ENCODE measurements around the gene ZBTB20.

ZBTB20 gene

DNA sequence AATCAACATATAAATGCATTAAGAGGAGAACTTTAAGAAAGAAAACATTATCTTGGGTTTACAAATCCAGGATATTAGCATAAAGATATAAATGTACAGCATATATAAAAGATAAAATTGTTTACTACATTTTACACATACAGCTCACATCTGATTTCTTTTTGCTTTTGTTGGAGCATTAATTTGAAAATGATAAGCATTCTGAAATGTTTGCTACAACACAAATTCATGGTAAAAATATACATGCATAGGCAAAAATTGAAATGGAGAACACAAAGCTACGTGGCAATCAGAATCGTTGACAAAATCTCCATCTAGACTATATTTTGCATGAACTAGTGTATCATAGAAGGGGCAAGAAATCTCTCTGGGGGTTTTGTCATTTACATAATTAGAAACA, 694.2 kb downstream of the ZBTB20 start:
- no peak for DNase-seq

DNA sequence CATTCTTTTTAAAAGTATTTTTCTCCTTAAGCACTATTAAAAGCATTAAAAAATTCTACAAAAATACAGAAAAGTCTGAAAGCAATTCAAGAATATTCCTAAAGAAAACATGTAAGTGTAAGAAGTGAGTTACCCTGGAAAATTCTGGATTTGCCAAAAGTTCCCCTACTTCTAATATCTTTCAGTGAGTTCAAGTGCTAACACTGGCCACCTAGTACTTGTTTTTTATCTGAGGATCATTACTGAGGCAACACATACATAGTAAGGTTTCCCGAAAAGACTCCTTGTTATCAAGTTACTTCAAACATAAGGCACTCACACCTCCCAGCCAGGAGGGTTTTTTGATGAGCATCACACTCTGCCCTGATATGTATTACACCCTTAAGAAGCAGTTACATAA, 694.8 kb downstream of the ZBTB20 start:
- no peak for DNase-seq

DNA sequence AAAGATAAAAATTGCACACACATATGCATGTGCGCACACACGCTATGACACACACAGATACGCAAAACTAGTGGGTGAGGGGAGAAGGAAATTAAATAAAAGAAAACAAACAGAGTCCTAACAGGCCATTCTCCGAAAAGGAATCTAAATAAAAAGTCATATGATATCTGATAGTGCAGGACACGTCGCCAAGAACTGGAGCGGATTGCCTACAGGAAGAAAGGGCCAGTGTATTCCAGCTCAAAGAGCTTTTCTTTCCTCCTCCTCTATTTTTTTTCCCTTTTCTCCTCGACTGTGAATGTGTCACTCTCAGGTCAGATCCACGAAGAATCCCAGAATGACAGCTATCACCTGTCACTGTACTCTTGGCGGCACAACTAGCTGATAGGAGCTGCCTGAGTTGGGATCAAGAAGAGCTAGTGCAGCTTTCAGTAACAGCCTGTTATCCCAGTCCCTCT, 695.5 kb downstream of the ZBTB20 start:
- no peak for DNase-seq

DNA sequence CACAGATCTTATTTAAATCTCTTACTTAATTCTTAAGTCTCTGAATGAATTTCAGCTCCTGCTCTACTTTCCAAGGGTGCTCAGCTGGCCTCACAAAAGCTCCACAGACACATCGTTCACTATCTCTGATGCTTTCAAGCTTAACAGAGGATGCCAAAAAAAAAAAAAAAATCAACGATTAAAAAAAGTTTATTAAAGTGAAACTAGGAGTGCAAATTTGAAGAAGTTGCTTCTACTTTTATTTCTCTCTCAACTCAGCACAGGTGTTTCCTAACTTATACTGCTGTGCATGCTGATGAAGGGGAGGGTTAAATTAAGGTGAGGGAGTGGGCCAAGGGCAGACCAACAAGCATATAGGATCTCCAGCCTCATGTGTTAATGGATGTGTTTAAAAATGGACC, 696.0 kb downstream of the ZBTB20 start:
- DNase-seq, result no peak

DNA sequence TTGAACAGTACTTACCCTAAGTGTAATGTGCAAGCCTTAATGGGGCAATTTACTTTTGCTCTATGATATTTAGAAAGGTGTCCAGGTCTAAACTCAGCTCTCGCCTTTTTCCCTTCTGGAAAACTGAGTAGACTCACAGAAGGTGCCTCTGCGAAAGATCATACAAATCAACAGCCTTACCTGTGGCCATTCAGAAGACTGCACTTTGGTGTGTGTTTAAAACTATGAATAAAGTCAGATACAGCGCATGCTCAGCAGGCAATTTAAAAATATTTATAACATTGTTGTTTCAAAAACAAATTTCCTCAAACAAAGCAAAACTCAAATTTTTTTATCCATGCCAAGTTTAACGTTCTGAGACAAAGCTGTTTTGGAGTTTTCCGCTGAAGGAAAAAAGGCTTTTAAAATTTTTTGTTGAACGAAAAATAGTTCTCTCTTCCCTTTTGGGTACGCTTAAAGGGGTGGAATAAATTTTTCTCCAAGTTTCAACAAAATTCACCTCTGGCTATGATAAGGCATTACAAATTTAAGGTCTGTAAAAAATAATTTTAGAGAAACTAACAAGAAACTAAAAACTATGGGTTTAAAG, 697.0 kb downstream of the ZBTB20 start:
- no peak for DNase-seq

DNA sequence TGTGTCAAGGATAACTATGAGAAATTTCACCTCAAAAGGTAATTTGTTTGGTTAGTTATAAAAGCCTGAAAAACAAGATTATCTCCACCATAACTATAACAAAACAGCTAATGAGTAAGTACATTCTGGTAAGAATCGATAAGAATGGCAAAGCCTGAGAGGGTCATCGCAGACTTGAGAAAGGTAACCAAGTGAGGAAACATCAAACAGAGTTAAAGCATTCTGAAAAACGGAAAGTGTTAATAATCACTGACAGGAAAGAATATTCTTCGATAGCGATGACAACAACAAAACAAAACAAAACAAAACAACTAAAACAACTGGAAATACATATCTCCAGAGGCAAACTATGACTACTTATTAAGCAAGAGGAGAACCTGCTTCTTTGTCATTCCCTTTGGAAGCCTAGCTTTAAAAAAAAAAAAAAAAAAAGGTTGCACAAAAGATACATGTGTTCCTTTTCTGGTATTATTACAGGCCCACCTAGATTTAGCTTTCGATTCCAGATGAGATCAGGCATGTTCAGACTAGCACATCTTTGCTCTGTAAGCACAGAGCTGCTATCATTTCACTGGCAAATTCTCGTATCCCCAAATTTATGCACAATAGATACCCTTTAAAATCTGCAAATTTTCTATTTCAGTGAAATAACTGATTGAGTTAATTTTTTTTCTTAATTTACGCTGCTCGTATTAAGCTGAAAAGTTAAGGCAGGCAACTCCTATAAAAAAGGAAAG, 697.6 kb downstream of the ZBTB20 start:
- DNase-seq, result no peak

DNA sequence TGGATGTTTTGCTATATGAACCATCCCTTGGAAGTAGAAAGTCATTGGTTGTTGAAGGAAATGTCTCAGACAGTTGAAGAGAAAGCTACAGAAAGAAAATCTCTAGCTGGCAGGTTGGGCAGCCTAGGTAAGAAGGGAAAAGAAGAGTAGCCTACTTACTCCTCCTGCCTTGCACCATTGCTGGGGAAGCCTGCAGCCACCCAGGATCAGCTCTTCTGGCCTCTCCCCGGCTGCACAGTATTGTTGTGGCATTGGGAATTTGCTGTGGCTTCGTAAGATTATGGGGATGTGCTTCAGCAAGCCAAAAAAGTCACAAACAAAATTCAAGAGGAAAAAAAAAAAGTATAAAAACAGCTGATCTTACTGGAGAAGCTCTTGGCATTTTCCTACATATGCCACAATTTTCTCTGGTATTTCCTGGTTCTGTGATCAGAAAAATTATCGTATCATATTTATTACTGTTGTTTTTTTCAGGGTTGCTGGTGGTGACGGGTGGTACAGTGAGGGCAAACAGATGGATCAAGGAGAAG, 699.1 kb downstream of the ZBTB20 start:
- no peak for DNase-seq

DNA sequence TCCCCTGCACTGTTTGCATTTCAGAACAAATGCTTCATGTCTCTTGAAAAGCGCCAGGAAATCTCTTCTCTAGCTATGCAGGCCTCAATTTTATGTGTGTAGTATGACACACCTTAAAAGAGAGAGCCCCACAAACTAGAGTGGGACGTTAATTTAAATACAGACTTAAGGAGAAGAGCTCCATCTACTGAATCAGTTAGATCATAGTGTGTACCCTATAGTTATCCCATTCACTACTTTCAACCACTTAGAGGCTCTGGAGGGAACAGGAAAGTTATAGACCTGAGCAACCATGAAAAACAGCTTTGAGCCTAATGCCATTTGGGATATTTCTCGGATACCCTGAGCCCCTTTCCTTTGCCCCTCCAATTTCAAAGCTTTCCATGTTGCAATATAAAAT, 699.5 kb downstream of the ZBTB20 start:
- no peak for DNase-seq

DNA sequence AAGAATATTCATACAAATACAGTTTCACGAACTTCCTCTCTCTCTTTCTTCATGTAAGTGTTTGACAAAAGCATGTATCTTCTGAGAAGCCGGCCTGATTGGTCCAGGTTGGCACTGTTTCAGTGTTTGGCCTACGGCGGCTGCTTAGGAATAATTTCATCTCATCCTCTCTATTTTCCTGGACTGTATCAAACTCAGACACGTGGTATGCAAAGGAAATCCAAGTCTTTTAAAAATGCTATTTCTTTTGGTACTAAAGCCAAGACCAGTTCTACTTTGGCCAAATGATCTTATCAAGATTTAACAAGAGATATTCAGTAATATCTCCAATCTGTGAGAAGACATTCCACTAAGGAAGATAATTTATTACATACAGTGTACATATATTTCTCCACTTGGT, 700.5 kb downstream of the ZBTB20 start:
- DNase-seq, result no peak

DNA sequence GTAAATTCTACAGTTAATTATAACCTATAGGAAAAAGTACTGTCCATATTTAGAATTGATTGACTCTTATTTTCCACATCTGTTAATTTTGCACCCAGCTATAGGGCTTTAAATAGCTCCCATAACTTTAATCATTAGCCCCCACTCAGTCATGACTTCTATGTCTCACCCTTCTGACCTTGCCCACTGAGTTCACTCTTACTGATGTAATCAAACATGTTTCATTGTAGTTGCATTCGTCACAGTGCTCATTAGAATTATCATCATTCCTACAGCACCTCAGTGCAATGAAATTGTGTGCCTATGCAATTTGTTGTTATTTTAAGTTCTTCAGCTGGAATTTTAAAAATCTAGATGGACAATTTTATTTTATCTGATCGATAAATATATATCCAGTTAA, 701.9 kb downstream of the ZBTB20 start:
- DNase-seq, result no peak

DNA sequence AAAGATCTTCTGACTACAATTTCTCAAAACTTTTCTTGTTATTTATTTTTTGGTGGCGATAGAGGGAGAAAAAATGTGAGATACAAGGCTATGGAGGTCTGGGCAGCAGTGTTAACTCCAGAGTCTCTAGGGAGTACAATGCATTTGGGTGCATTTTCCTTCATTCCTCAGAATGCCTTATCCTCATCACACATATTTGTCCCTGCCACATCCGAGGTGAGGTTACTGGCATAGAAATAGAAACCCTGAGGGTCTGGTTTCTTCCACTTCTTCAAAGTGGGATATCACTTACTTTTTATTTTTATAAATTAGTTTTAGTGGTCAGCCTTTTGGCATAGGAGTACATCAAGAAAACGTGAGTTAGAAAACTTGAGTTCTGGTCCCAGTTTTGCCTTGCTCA, 702.9 kb downstream of the ZBTB20 start:
- DNase-seq, result no peak

DNA sequence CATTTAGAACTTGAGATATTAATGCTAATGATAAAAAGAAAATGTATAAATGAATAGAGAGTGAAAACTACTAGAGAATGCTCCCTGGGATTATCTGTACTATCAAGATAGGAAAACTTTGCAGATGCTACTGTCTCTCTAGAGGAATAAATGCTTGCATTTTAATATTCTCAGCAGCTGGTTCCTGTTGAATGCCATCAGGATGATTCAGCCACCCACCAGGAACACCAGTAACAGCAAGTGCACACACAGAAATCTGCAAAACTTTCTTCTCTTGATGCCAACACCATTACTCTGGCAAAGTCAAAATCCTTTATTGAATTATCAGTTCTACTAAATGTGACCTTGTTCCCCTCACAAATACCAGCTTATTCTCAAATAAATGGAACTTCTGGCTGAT, 704.8 kb downstream of the ZBTB20 start:
- no peak for DNase-seq

DNA sequence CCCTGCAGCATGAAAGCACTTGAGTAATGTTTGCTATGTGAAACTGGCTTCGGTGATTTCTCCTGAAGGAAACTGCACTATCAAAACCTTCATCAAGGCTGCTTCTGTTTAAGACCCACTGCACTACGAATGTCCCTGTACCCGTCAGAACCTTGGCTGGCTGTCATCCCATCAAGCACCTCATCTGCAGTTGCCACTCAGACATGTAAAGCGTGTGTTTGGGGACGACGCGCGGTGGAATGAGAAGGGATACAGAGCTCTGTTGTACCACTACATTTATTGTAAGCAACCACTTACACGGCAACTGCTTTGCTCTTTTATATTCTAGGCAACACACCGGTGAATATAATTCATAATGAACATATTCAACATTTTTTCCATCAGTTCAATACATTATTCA, 705.7 kb downstream of the ZBTB20 start:
- no peak for DNase-seq

DNA sequence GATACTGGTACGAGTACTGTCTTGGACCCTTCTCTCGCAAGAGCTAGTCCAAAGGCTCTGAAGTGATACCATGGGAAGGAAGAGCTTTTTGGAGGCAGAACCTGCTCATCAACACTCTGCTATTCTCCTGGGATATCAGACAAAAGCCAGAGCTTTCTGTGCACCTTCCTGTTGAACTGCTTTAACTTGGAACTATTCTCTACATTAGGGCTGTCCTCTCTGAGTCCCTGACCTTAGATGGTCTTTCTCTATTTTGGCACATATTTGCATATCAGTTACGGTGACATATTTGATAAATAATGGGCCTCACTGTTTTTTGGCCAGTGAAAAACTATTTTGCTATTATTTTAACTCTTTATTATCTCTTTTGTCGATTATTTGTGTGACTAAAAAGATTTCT, 706.4 kb downstream of the ZBTB20 start:
- DNase-seq, result no peak

DNA sequence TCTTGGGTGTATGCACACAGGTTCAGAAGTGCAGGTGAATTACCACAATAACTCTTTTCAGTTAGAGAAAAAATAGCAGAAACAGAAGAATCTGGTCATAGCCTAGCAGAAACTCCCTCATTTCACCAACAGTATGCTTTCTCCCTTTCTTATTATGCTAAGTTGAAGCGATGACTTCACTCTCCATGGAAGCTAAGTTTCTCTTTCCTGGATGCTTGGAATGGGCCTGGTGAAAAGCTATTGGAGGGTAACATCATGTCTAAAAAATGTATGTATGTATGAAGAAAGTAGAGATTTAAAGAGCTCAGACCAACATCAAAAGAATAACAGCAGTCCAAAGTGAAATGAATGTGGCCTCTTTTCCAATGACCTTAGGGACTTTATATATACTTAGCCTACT, 707.8 kb downstream of the ZBTB20 start:
- DNase-seq, result no peak

DNA sequence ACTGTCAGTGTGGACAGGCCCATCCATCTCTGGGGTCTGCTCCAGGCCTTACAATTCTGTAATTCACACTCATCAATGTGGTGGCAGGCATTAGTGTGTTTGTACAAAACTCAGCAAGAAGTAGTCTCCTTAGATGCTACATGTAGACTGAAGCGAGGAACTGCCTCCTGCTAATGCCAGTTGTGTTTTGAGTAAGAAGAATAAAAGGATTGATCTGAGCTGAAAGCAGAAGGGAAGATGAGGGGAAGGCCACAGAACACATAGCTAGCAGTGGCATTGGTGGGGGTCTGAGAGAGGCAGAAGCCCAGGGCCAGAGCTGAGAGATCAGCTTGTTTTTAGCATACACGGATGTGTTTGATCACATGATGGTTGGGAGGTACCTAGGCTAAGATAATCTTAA, 709.2 kb downstream of the ZBTB20 start:
- DNase-seq, result no peak

DNA sequence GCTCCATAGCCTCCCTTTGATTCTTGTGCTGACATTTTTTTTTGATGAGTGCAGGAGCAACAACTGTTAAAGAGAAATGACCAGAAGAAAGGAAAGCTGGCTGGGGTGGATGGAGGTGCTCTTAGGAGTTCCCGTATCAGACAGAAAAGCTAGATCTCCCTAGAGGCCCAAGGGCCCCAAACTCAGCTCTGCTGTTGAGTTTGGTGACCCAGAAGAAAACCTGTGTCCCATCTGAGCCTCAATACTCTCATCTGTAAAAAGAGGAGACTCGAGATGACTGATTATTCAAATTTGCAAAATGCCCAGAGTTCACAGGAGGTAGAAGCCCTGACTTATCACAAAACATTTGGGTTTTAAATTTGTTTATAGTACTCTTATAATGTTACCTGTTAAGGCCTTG, 710.9 kb downstream of the ZBTB20 start:
- no peak for DNase-seq

DNA sequence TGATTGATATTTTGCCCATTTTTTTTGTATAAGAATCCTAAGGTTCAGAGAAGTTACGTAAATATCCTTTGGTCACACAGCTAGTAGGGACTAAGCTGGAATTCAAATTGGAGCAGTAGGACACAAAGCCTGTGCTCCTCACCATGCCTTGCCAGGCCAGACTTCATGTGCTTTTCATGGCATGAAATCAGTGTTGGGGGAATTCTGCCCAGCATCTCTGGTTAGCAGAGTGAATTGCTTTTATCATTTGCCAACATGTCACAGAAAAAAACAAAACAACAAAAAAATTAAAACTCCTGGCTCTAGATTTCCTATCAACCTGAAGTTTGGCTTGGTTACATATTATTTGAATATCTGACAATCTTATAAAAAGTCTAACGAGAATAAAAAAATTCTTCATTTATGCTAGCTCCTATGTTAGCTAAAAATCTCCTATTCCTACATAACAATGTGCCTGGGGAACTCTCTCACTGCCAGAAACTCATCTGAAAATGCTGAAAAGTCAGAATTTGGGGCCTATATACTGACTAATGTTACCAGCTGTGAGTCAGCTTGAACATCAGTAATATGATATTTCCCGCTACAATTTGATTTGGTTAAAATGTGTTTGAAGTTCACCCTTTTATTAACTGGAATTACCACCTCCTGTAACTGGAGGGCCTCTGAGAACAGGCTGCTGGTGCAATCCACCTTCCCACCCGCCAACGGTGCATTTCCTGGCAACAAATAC, 711.5 kb downstream of the ZBTB20 start:
- no peak for DNase-seq

DNA sequence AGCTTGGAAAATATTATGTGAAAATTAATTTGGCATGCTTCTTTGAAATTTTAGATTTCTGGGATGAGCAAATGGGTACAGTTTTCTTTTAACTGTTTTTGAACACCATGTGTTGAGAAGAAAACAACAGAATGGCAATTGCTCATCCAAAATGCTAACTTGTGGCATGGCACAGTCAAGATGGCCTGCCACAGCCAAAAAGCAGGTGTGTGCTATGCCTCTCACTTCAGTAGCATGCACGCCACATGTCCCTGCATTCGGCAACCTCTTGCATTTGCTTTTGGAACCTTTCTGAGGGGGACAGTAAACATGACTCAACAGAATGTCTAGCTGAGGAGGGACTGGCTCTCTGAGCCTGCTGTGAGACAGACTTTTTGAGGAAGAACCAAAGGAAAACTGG, 714.8 kb downstream of the ZBTB20 start:
- no peak for DNase-seq

DNA sequence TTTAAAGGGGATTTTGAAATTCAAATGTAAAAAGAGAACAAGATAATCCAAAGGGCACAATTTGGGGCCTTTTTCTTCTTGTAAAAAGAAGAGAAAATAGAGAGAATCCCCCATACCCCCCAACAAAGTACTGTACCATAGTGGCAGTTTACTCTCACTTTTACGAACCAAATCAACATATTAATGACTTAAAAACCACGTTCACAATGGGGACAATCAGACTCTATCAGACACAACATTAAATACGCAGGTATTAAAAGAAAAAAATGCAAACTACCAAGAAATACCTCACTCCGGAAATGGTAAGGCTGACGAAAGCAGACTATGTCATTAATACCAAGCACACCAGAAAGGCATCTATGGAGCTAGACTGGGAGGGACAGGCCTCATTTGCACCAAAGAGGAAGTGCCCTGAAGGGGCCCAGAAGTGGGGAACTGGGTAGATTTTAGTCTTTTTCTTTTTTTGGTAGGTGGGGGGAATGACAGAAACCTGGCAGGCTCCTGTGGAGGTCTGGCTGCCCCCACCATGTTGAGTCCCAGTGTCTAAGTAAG, 719.0 kb downstream of the ZBTB20 start:
- no peak for DNase-seq

DNA sequence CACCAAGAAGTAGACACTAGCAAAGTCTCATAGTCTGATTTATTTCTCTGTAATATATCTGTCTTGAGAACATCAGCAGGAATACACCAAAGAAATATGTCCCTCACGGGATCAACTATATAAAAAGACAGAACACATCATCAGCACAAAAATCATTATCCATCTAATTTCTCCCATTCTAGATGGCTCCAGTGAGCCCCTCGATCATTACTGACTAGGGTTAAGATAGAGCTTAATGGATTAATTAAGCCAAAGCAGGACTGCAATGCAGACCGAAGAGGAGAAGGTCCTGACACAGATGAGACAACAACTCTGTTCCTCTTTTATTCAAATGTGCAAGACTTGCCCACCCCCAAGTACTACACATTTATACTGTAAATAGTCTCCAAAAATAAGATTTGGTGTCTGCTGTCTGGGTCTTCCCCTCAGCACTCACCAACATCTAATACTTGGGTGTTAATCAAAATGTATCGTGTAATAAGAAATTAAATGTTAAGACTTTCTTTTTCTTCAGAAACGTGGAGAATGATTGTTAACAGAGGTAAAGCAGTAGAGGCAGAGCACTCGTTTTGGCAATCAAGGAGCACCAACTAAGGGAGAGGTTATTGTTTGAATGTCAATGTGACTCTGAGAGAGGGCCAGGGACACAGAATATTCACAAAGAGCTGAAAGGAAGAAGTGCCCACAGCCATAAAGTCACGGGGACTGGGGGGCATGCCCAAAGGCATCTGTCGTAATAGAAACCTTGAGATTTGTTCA, 719.6 kb downstream of the ZBTB20 start:
- DNase-seq, result no peak

DNA sequence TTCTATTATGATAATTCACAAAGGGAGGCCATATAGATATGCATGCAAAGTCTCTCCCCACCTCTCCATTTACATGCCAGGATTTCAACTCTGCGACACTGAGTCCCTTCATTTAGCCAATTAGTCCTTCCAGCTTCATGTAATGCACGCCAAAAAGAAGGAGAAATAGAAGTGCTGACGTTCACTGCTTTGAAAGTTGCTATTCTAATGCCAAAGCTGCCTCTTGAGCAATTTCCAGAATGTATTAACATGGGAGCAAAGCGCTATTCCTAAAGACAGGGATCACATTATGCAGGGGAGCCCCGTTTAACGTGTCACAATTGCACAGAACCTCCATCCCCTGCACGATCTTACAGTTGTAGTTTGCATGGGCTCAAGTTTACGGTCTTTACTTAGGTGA, 722.8 kb downstream of the ZBTB20 start:
- DNase-seq, result no peak

DNA sequence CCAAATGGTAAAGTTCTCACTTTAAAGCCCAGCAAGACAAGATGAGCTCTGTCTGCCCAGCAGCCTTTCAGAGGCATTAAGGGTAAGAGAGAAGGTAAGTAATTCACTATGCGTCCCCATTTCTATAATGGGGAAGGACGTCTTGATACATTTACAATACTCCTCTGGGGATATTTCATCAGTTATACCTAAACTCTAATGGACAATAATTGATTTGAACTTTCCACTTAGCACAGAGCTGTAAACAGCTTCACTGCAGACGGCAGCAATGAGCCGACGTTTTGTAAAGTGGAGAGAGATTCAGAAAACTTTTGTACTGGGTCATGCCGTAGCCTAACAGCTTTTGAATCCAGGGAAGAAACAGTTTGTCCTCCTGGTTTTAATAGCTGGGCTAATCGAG, 725.9 kb downstream of the ZBTB20 start:
- no peak for DNase-seq
